Endothelial cell of umbilical vein (primary cell): ENCODE measurements around the gene RAB7B.

Experiments
- CTCF ChIP-seq, 2 donors: IDR thresholded peaks; 1 replicate in 1 of 2; 2 replicates in 1 of 2; pipeline ENCODE4 v1.5.1; 2011; ENCODE audit warnings: low read length in 2 of 2, mild to moderate bottlenecking in 2 of 2, moderate library complexity in 2 of 2, control low read depth in 1 of 2, inconsistent platforms in 1 of 2, low read depth in 1 of 2; ENCODE audit not compliant: insufficient read depth in 1 of 2; ENCODE audit errors: extremely low read depth in 1 of 2
- EZH2 ChIP-seq: IDR thresholded peaks from 2 replicates; pipeline ENCODE4 v1.6.1; 2012; ENCODE audit warnings: borderline replicate concordance, low read depth, mild to moderate bottlenecking, moderate library complexity, low read length, inconsistent platforms; ENCODE audit not compliant: severe bottlenecking
- FOS ChIP-seq: IDR thresholded peaks from 2 replicates; pipeline ENCODE4 v1.6.1; 2011; ENCODE audit warnings: mild to moderate bottlenecking, low read length, moderate library complexity, borderline replicate concordance; ENCODE audit not compliant: insufficient read depth
- JUN ChIP-seq: IDR thresholded peaks from 2 replicates; pipeline ENCODE4 v1.6.1; 2011; ENCODE audit warnings: borderline replicate concordance, low read depth; ENCODE audit not compliant: insufficient read length, insufficient read depth
- POLR2A ChIP-seq: IDR thresholded peaks from 2 replicates; pipeline ENCODE4 v1.6.1; 2012; ENCODE audit warnings: low read depth, mild to moderate bottlenecking, control low read depth, low read length
- POLR2AphosphoS5 ChIP-seq: IDR thresholded peaks from 2 replicates; pipeline ENCODE4 v1.6.1; 2012; ENCODE audit warnings: low read depth, mild to moderate bottlenecking, control low read depth, low read length, moderate library complexity; ENCODE audit not compliant: insufficient read depth
- TF ChIP-seq, protein P1 (sequence below): IDR thresholded peaks from 2 replicates; pipeline ENCODE4 v1.6.1; 2011; ENCODE audit not compliant: insufficient read depth, insufficient read length

DNA sequence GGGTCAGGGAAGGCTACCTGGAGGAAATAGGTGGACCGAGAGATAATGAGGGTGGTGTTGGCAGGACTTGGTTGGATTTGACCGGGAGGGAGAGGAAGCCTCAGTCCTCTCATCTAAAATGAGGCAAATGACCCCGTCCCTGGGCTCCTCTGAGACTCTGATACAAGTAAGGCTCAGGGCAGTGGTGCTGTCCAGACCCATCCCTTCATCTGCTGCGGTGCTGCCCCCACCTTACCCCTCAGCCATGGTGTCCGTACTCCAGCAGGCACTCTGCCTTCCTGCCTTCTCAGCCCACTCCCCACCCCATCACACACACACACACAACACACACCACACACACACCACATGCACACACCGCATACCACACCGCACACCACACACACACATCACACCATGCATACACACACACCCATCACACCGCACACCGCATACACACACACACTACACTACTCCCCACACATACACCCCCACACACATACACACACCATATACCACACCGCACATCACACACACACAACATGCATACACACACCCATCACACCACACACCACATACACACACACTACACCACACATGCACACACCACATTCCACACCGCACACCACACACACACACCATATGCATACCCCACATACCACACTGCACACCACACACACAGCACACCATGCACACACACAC lies 30.6 kb downstream of the RAB7B start:
- TF ChIP-seq POLR2AphosphoS5 (no peak), CTCF (IDR thresholded peaks at IDR 0.05; ENCODE audit: extremely low read depth in 1 of 2, insufficient read depth in 1 of 2, low read depth in 1 of 2, low read length in 2 of 2) (no peak), POLR2A (no peak), EZH2 (no peak), JUN (no peak), FOS (no peak)
- TF ChIP-seq, protein P1, sequence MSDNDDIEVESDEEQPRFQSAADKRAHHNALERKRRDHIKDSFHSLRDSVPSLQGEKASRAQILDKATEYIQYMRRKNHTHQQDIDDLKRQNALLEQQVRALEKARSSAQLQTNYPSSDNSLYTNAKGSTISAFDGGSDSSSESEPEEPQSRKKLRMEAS: no peak
